GM23248 (cell line): ENCODE measurements around the gene POC1A. TPM values are rescaled to one million over a fixed set of nuclear protein-coding genes. Genes with fewer than 3 reads are reported as not detected.

Experiments used
- DNase-seq: peaks from one replicate; pipeline ENCODE4 v3.0.0-alpha.2; 2015
- H2AFZ ChIP-seq: fragments of 200-600 bp; sonication (generic); 2 replicates; pipeline ENCODE4 v1.6.1; 2016; ENCODE audit warnings: antibody characterized with exemption
- H3F3A ChIP-seq: fragments of 200-600 bp; sonication (generic); 2 replicates; pipeline ENCODE4 v1.6.1; 2016; ENCODE audit warnings: mild to moderate bottlenecking, antibody characterized with exemption, mixed run types; ENCODE audit not compliant: insufficient read depth
- H3K27ac ChIP-seq: fragments of 200-600 bp; sonication (generic); 2 replicates; pipeline ENCODE4 v1.5.1; 2016; ENCODE audit warnings: mild to moderate bottlenecking
- H3K27me3 ChIP-seq: fragments of 200-600 bp; sonication (generic); replicated peaks from 2 replicates; pipeline ENCODE4 v1.6.1; 2016; ENCODE audit warnings: mild to moderate bottlenecking; ENCODE audit not compliant: insufficient read depth
- H3K36me3 ChIP-seq: fragments of 200-600 bp; sonication (generic); 2 replicates; pipeline ENCODE4 v1.6.1; 2016; ENCODE audit warnings: low read depth, mild to moderate bottlenecking
- H3K4me1 ChIP-seq: fragments of 200-600 bp; sonication (generic); 2 replicates; pipeline ENCODE4 v1.6.1; 2016; ENCODE audit warnings: mild to moderate bottlenecking; ENCODE audit not compliant: insufficient read depth
- H3K4me2 ChIP-seq: fragments of 200-600 bp; sonication (generic); one replicate; pipeline ENCODE4 v1.6.1; 2016; ENCODE audit warnings: mild to moderate bottlenecking; ENCODE audit not compliant: unreplicated experiment
- H3K4me3 ChIP-seq: fragments of 200-600 bp; sonication (generic); 2 replicates; pipeline ENCODE4 v1.5.1; 2016; ENCODE audit warnings: mild to moderate bottlenecking
- H3K79me2 ChIP-seq: fragments of 200-600 bp; sonication (generic); 2 replicates; pipeline ENCODE4 v1.6.1; 2016; ENCODE audit warnings: mild to moderate bottlenecking; ENCODE audit not compliant: insufficient read depth
- H3K9ac ChIP-seq: fragments of 200-600 bp; sonication (generic); 2 replicates; pipeline ENCODE4 v1.6.1; 2016; ENCODE audit warnings: mild to moderate bottlenecking
- H3K9me2 ChIP-seq: fragments of 200-600 bp; sonication (generic); 2 replicates; pipeline ENCODE4 v1.6.1; 2016; ENCODE audit warnings: mixed run types, mild to moderate bottlenecking, moderate library complexity; ENCODE audit not compliant: insufficient read depth
- H3K9me3 ChIP-seq: fragments of 200-600 bp; sonication (generic); one replicate; pipeline ENCODE4 v1.6.1; 2017; ENCODE audit warnings: low read depth
- H4K20me1 ChIP-seq: fragments of 200-600 bp; sonication (generic); 2 replicates; pipeline ENCODE4 v1.6.0; 2016; ENCODE audit not compliant: insufficient read depth
- EZH2 ChIP-seq: fragments of 200-600 bp; sonication (generic); IDR thresholded peaks from 2 replicates; pipeline ENCODE4 v1.6.1; 2018; ENCODE audit warnings: antibody characterized with exemption, mild to moderate bottlenecking; ENCODE audit not compliant: insufficient read depth, poor library complexity, severe bottlenecking
- EZH2phosphoT487 ChIP-seq: fragments of 200-600 bp; sonication (generic); IDR thresholded peaks from 2 replicates; pipeline ENCODE4 v1.6.1; 2018; ENCODE audit warnings: antibody characterized with exemption, moderate library complexity, mild to moderate bottlenecking, low read depth; ENCODE audit not compliant: insufficient read depth
- WGBS, 2 experiments: methylation state at CpG; one replicate each; pipeline ENCODE4 v1.1.6; 2015 to 2017; ENCODE audit warnings: low lambda C conversion rate in 2 of 2, low coverage in 1 of 2; ENCODE audit errors: missing lambda C conversion rate in 2 of 2; 5-methylcytosine and 5-hydroxymethylcytosine counted together
- in situ Hi-C: fragments of 300-500 bp; cut with MboI; formaldehyde crosslinking; loops from 2 replicates; pipeline ENCODE4 v1.15.0; 2020
- polyA plus RNA-seq: library from polyadenylated mRNA; unstranded; fragments of >200 nt; fragmentation: Nextera tagmentation; extraction: Ambion mirVana; gene quantifications from 2 replicates; pipeline ENCODE4 v1.2.1, GENCODE V29; 2016
- total RNA-seq: library from RNA; depleted of rRNA; stranded (reverse); fragments of >200 nt; shearing (Covaris generic); gene quantifications from 2 replicates; pipeline ENCODE4 v1.2.3, GENCODE V29; 2014

The POC1A gene
- total and polyA plus RNA-seq, 2 experiments from 2014 or later, result 5.2 to 11.0 TPM

DNA sequence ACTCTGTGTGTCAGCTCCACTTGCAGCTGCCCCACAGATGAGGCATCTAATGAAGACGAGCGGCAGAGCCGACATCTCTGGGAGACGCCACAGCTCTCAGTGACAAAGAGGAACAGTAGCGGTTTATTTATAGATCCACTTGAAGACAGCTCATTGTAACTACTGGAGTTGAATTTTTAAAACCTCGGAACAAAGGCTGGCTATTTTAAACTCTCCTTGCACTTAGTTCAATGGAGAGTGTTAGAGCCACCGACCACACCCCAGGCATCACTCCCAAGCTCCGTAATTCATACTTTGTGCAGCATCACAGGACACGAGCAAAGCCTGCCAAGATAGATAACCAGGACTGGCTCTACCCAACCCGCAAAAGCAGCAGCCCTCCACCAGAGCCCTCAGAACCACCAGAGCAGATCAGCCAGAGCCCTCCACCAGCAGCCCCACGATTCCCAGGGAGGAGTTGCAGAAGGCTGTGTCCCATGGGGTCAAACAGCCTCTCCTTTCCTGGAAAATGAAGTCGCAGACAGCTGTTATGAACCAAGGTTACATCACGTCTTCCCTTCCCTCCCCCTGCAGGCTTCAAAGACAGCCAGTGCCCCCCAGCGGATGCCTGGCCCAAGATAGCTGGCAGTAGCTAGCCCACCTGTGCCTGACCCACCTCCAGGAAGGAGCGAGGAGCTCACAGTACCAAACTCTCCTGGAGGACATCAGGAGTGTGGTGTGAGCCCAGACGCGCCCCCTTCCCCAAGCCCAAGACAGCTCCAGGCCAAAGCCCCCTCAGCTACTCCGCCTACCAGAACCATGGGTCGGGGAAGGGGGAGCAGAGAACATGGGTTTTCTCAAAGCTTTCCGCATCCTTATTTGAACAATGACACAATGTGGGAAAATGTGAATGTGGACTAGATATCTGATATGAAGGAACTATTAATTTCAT, 45.7 kb downstream of the POC1A start:
- H3K79me2 ChIP-seq, result no peaks in the 10 kb centered on the region
- H3K4me3 ChIP-seq, result no peak overlapping the region
- no peak overlapping the region for H2AFZ ChIP-seq
- H3K9ac ChIP-seq, result no peak overlapping the region
- no peaks in the 10 kb centered on the region for H3K36me3 ChIP-seq
- no peak for DNase-seq
- no peaks in the 10 kb centered on the region for H3F3A ChIP-seq
- no peaks in the 10 kb centered on the region for H3K9me2 ChIP-seq
- 55 to 59% methylated on average over 19 of the region's 20 CpGs for WGBS, 2 experiments
- in situ Hi-C loops, result no loop called here
- H4K20me1 ChIP-seq, result no peaks in the 10 kb centered on the region
- no peak overlapping the region for H3K27ac ChIP-seq
- no peaks in the 10 kb centered on the region for H3K4me1 ChIP-seq
- no peaks in the 10 kb centered on the region for H3K9me3 ChIP-seq
- H3K4me2 ChIP-seq, result no peak overlapping the region
- H3K27me3 ChIP-seq, result no peaks in the 10 kb centered on the region
- TF ChIP-seq EZH2 (no peak), EZH2phosphoT487 (no peak)

DNA sequence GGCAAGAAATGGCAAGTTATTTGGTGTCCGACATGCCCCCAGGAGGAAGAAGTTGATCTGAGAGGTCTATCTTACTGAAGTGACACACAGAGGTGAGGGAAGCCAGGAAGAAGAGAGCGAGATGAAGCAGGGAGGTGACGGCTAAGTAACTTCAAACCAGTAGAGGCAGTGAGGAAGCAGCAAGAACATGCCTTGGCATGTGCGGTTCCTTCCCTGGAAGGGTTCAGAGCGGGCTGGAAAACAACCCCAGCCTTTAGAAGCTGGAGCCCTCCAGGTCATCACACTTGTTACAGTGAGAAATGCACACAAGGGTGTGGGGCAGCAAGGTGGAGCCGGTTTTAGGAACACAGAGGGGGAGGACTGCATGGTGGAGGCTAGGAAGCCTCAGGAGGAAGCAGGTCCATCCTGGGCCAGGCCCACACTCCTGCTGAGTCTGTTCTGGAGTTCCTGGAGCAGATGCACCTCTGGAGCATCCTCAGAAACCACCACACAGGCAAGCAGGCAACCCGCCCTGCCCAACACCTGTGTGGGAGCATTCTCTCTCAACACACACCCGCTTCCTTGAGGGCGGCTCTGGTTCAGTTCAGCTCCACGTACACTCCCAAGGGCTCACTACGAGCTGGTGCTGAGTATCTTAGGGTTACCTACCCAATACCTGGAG, 47.1 kb downstream of the POC1A start:
- no peak overlapping the region for H3K27ac ChIP-seq
- peaks cover 6% of the 10 kb centered on the region; the same call in 1 of the 2 replicates for H3K36me3 ChIP-seq

DNA sequence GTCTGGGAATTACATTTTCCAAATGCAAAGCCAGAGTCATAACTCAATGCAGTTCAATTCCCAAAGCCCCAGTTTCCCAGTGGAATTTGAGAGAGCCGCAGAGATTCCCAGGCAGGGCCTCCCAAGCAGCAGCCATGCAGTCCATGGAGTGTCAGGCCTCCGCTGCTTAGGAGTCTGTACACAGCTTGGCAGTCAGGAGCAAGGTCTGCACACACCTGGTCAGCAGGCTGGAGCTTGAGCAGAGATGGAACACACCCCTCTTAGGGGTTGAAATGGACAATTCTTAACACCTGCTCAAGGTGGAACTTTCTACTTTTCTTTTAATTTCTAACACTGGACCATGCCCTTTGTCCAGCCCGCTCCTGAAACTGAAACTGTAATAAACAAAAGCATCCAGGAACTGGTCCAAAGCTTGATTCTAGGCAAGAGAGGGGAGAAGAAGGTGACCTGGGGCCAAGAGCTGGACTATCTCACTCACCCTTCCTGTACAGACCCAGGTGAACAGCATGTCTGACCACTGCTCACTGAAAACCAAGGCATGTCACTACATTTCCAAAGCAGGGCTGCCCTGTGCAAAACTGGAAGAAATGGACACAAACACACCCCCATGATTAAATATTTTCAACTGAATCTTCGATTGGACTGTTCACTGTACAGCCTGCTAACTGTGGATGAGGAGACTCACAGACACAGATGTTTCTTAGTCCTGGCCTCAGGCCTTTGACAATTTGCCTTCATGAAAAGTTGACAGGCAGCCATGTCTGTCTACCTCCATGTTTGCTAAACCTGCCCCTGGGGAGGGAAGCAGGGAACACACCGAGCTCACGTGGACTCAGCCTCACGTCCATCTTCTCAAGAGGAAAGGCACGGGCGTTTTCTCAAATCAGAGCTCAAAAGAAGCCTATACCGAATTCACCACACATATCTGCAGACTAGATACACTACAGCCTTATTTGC, 49.3 kb downstream of the POC1A start:
- in situ Hi-C loops, result no loop called here

More for the DNA sequence above, 47.1 kb downstream of the POC1A start:
- Histone ChIP-seq H4K20me1 (no peaks in the 10 kb centered on the region), H3K27me3 (no peaks in the 10 kb centered on the region), H3K9me2 (no peaks in the 10 kb centered on the region), H2AFZ (no peak overlapping the region), H3K79me2 (no peaks in the 10 kb centered on the region), H3K4me1 (no peaks in the 10 kb centered on the region), H3F3A (no peaks in the 10 kb centered on the region), H3K4me3 (no peak overlapping the region), H3K4me2 (no peak overlapping the region), H3K9me3 (no peaks in the 10 kb centered on the region), H3K9ac (no peak overlapping the region)
- in situ Hi-C loops, result no loop called here
- WGBS, 2 experiments, result 93 to 95% methylated on average over 11 of the region's 11 CpGs
- TF ChIP-seq EZH2phosphoT487, result no peak
- no peak for TF ChIP-seq EZH2
- DNase-seq, result no peak

DNA sequence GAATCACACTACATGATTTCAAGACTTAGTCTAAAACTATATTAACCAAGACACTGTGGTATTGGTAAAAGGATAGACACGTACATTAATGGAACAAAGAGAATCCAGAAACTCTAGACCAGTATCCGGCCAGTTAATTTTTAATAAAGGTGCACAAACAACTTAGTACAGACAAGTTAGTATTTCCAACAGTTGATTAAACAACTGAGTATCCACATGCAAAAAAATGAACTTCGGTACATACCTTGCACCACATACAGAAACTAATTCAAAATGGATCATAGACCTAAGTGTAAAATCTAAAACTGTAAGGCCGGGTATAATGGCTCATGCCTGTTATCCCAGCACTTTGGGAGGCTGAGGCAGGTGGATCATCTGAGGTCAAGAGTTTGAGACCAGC, 51.3 kb downstream of the POC1A start:
- DNase-seq, result no peak
- 88 to 91% methylated on average over 4 of the region's 4 CpGs for WGBS, 2 experiments
- Histone ChIP-seq H3K9me2 (no peaks in the 10 kb centered on the region), H3K9me3 (no peaks in the 10 kb centered on the region), H3F3A (no peaks in the 10 kb centered on the region), H3K36me3 (peaks cover 6% of the 10 kb centered on the region; the same call in 1 of the 2 replicates), H3K9ac (no peak overlapping the region), H3K4me1 (peaks cover 8% of the 10 kb centered on the region; the same call in 1 of the 2 replicates), H3K4me2 (no peak overlapping the region), H2AFZ (no peak overlapping the region), H3K79me2 (no peaks in the 10 kb centered on the region), H4K20me1 (no peaks in the 10 kb centered on the region), H3K4me3 (no peak overlapping the region), H3K27me3 (no peaks in the 10 kb centered on the region), H3K27ac (no peak overlapping the region)
- in situ Hi-C loops, result no loop called here
- TF ChIP-seq EZH2phosphoT487 (no peak), EZH2 (no peak)

More for the DNA sequence above, 49.3 kb downstream of the POC1A start:
- Histone ChIP-seq H3K27me3 (no peaks in the 10 kb centered on the region), H3K79me2 (no peaks in the 10 kb centered on the region), H2AFZ (no peak overlapping the region), H3K4me3 (no peak overlapping the region), H3K9me3 (no peaks in the 10 kb centered on the region), H3K36me3 (peaks cover 6% of the 10 kb centered on the region; the same call in 1 of the 2 replicates), H3F3A (no peaks in the 10 kb centered on the region), H3K27ac (no peak overlapping the region), H3K4me2 (no peak overlapping the region), H3K4me1 (no peaks in the 10 kb centered on the region), H4K20me1 (no peaks in the 10 kb centered on the region), H3K9ac (no peak overlapping the region), H3K9me2 (no peaks in the 10 kb centered on the region)
- no peak for TF ChIP-seq EZH2
- DNase-seq, result no peak
- 96% methylated on average over 10 of the region's 10 CpGs for WGBS, 2 experiments
